Common myeloid progenitor, CD34-positive (primary cell): ENCODE data around the gene PPRC1.

Experiments used
- CTCF ChIA-PET: fragments of 350-600 bp; sonication (Branson Sonifier 250); formaldehyde crosslinking; loops from one replicate; lab custom pipeline; 2021; ENCODE audit warnings: antibody characterized with exemption; lab: Charles Lee
- POLR2A ChIA-PET: fragments of 350-600 bp; sonication (Branson Sonifier 250); formaldehyde crosslinking; loops from one replicate; lab custom pipeline; 2021; ENCODE audit warnings: antibody characterized with exemption; lab: Charles Lee
- DNase-seq, 3 donors: peaks; one replicate each; pipeline versions ENCODE4 v3.0.0 to v3.0.0-alpha.2; 2013
- H3K27ac ChIP-seq, 2 experiments: 1 replicate in 1 of 2; 2 replicates in 1 of 2; pipeline ENCODE4 v1.7.0; 2013; ENCODE audit warnings: inconsistent platforms in 2 of 2, low read length in 2 of 2, mild to moderate bottlenecking in 2 of 2, low read depth in 1 of 2, moderate library complexity in 1 of 2; ENCODE audit not compliant: severe bottlenecking in 2 of 2, insufficient read depth in 1 of 2, poor library complexity in 1 of 2
- H3K27me3 ChIP-seq, 5 experiments: replicated peaks in 2 of 5; 1 replicate in 3 of 5; 2 replicates in 2 of 5; pipeline versions ENCODE4 v1.6.1 to v1.7.0; 2013; ENCODE audit warnings: low read length in 4 of 5, mild to moderate bottlenecking in 2 of 5, moderate library complexity in 2 of 5, inconsistent platforms in 1 of 5; ENCODE audit not compliant: insufficient read depth in 5 of 5, control insufficient read depth in 4 of 5
- H3K36me3 ChIP-seq, 4 experiments: 1 replicate in 2 of 4; 2 replicates in 2 of 4; pipeline versions ENCODE4 v1.6.1 to v1.7.0; 2013; ENCODE audit warnings: low read length in 3 of 4, control low read depth in 1 of 4, mild to moderate bottlenecking in 1 of 4; ENCODE audit not compliant: control insufficient read depth in 4 of 4, insufficient read depth in 4 of 4
- H3K4me1 ChIP-seq, 4 experiments: 1 replicate in 3 of 4; 2 replicates in 1 of 4; pipeline versions ENCODE4 v1.6.1 to v1.7.1; 2013; ENCODE audit warnings: low read length in 3 of 4, mild to moderate bottlenecking in 3 of 4, control low read depth in 1 of 4, inconsistent platforms in 1 of 4, moderate library complexity in 1 of 4; ENCODE audit not compliant: control insufficient read depth in 4 of 4, insufficient read depth in 4 of 4; ENCODE audit errors: control extremely low read depth in 1 of 4
- H3K4me3 ChIP-seq, 7 experiments: 1 replicate in 4 of 7; 2 replicates in 3 of 7; pipeline versions ENCODE4 v1.5.1 to v1.7.0; 2013; ENCODE audit warnings: mild to moderate bottlenecking in 7 of 7, low read length in 6 of 7, moderate library complexity in 6 of 7, inconsistent platforms in 2 of 7, low read depth in 2 of 7, control low read depth in 1 of 7; ENCODE audit not compliant: insufficient read depth in 4 of 7, control insufficient read depth in 1 of 7; ENCODE audit errors: extremely low read depth in 1 of 7
- H3K9me3 ChIP-seq, 5 experiments: 1 replicate in 4 of 5; 2 replicates in 1 of 5; pipeline versions ENCODE4 v1.6.1 to v1.7.1; 2013; ENCODE audit warnings: low read length in 4 of 5, mild to moderate bottlenecking in 2 of 5, inconsistent platforms in 1 of 5, low read depth in 1 of 5, moderate library complexity in 1 of 5; ENCODE audit not compliant: control insufficient read depth in 4 of 5, insufficient read depth in 2 of 5; ENCODE audit errors: control extremely low read depth in 1 of 5
- WGBS: methylation state at CpG from one replicate; pipeline ENCODE4 v1.1.5; 2013; ENCODE audit not compliant: insufficient coverage; 5-methylcytosine and 5-hydroxymethylcytosine counted together

Gene PPRC1

GRCh38 chr10:102167861-102168260 is 35.0 kb downstream of the PPRC1 start:
- Histone ChIP-seq H3K4me1 (peaks cover 0 to 3% (median 3%) of the 10 kb centered on the region in 4 experiments), H3K27me3 (peaks cover 0 to 2% (median 0%) of the 10 kb centered on the region in 5 experiments), H3K4me3 (no peak overlapping the region), H3K36me3 (peaks cover 0 to 13% (median 8%) of the 10 kb centered on the region in 4 experiments), H3K9me3 (no peaks in the 10 kb centered on the region), H3K27ac (no peak overlapping the region)
- POLR2A ChIA-PET, result interaction anchor here (0.7 kb wide), 1 partner anchor 244 kb away, joined by 3 read pairs; no protein-coding TSS in a partner anchor
- CTCF ChIA-PET, result interaction anchor here (1.2 to 4.8 kb wide), 6 partner anchors 10 to 205 kb away, joined by 3 to 62 read pairs (median 4); no protein-coding TSS in a partner anchor
- no CpG with 5 or more reads among the region's 1 CpG for WGBS
- no peak for DNase-seq

GRCh38 chr10:102170602-102171001 is 37.8 kb downstream of the PPRC1 start:
- no peak for DNase-seq
- ChIA-PET CTCF (interaction anchor here (0.8 to 4.8 kb wide), 9 partner anchors 10 to 178 kb away, joined by 3 to 62 read pairs (median 5); partner anchors contain the start of gene ELOVL3), POLR2A (no interaction called here)
- WGBS, result no CpG with 5 or more reads among the region's 3 CpGs
- Histone ChIP-seq H3K4me3 (no peak overlapping the region), H3K27ac (no peak overlapping the region), H3K9me3 (no peaks in the 10 kb centered on the region), H3K36me3 (no peaks in the 10 kb centered on the region), H3K27me3 (peaks cover 0 to 2% (median 0%) of the 10 kb centered on the region in 5 experiments), H3K4me1 (peaks cover 0 to 3% (median 3%) of the 10 kb centered on the region in 4 experiments)

GRCh38 chr10:102172288-102172687 is 39.4 kb downstream of the PPRC1 start:
- Histone ChIP-seq H3K36me3 (no peaks in the 10 kb centered on the region), H3K27ac (no peak overlapping the region), H3K27me3 (peaks cover 0 to 2% (median 0%) of the 10 kb centered on the region in 5 experiments), H3K4me1 (peaks cover 0 to 3% (median 3%) of the 10 kb centered on the region in 4 experiments), H3K4me3 (no peak overlapping the region), H3K9me3 (no peaks in the 10 kb centered on the region)
- no peak for DNase-seq
- ChIA-PET CTCF (interaction anchor here (1.4 to 1.6 kb wide), 2 partner anchors 69 to 411 kb away, joined by 3 read pairs; partner anchors contain the start of gene PITX3), POLR2A (no interaction called here)
- 100% methylated on average over 2 of the region's 8 CpGs for WGBS

GRCh38 chr10:102175415-102175814 is 42.6 kb downstream of the PPRC1 start:
- no peaks in the 10 kb centered on the region for H3K4me1 ChIP-seq
- no peak overlapping the region for H3K4me3 ChIP-seq
- 83% methylated on average over 2 of the region's 4 CpGs for WGBS
- H3K27me3 ChIP-seq, result peaks cover 0 to 5% (median 0%) of the 10 kb centered on the region in 5 experiments
- no peaks in the 10 kb centered on the region for H3K9me3 ChIP-seq
- DNase-seq, result no peak
- POLR2A ChIA-PET, result no interaction called here
- H3K36me3 ChIP-seq, result no peaks in the 10 kb centered on the region
- no peak overlapping the region for H3K27ac ChIP-seq
- CTCF ChIA-PET, result no interaction called here

- H3K9me3 ChIP-seq, result peaks cover 0 to 4% (median 3%) of the 10 kb centered on the region in 5 experiments
- no peak overlapping the region for H3K4me3 ChIP-seq
- no peak for DNase-seq
- no peak overlapping the region for H3K27ac ChIP-seq
- H3K27me3 ChIP-seq, result peaks cover 0 to under 1% (median 0%) of the 10 kb centered on the region in 5 experiments
- no peaks in the 10 kb centered on the region for H3K36me3 ChIP-seq
- peaks cover 0 to 2% (median 0%) of the 10 kb centered on the region in 4 experiments for H3K4me1 ChIP-seq
- POLR2A ChIA-PET, result no interaction called here
- CTCF ChIA-PET, result interaction anchor here (0.6 kb wide), 1 partner anchor 16 kb away, joined by 3 read pairs; no protein-coding TSS in a partner anchor
- 83% methylated on average over 2 of the region's 2 CpGs for WGBS
These were observed 51.8 kb downstream of the PPRC1 start for GRCh38 chr10:102184606-102185005.

GRCh38 chr10:102185272-102185671 is 52.4 kb downstream of the PPRC1 start:
- no peak for DNase-seq
- no peaks in the 10 kb centered on the region for H3K27me3 ChIP-seq
- H3K4me3 ChIP-seq, result no peak overlapping the region
- CTCF ChIA-PET, result no interaction called here
- H3K4me1 ChIP-seq, result peaks cover 0 to 2% (median 0%) of the 10 kb centered on the region in 4 experiments
- H3K9me3 ChIP-seq, result peaks cover 0 to 6% (median 3%) of the 10 kb centered on the region in 5 experiments
- POLR2A ChIA-PET, result no interaction called here
- no peaks in the 10 kb centered on the region for H3K36me3 ChIP-seq
- WGBS, result 93% methylated on average over 2 of the region's 2 CpGs
- H3K27ac ChIP-seq, result no peak overlapping the region

GRCh38 chr10:102185811-102186527 is 53.1 kb downstream of the PPRC1 start:
- peaks cover 0 to 2% (median 0%) of the 10 kb centered on the region in 4 experiments for H3K4me1 ChIP-seq
- H3K36me3 ChIP-seq, result no peaks in the 10 kb centered on the region
- no peak overlapping the region for H3K27ac ChIP-seq
- H3K9me3 ChIP-seq, result peaks cover 0 to 6% (median 3%) of the 10 kb centered on the region in 5 experiments
- no peak for DNase-seq
- 94% methylated on average over 4 of the region's 15 CpGs for WGBS
- CTCF ChIA-PET, result no interaction called here
- POLR2A ChIA-PET, result interaction anchor here (1.0 kb wide), 1 partner anchor 225 kb away, joined by 3 read pairs; no protein-coding TSS in a partner anchor
- H3K27me3 ChIP-seq, result no peaks in the 10 kb centered on the region
- H3K4me3 ChIP-seq, result no peak overlapping the region
